Measurements from ENCODE around the gene SNAPC4. TPM values are rescaled to one million over a fixed set of nuclear protein-coding genes. Genes with fewer than 3 reads are reported as not detected.
"Not testable (repeated sequence)": the region's sequence is repeated elsewhere in the genome, so short reads cannot be mapped to it uniquely, and the experiment has no call there.

The SNAPC4 gene
- total RNA-seq, 2 experiments from 2014 or later, result 12.4 to 16.8 TPM

DNA sequence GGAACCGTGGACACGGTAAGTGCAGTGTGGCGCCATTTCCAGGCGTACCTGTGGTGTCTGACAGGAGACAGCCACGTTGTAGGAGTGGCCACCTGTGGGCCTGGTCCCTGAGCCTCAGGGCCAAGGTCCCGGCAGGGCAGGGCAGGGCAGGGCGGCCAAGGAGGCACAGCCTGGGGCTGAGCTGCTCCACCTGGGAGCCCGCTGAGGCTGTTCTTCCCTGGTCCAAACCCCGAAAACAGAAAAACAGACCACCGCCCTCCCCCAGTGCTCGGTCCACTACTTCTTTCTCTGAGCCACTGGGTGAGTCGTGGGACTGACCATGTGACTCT lies 19.1 kb upstream of the SNAPC4 start:
- intact Hi-C loops (cut with DNase I, micrococcal nuclease), result no loop called here
- DNase-seq, result no peak
- H3K4me1 Mint-ChIP-seq, result no peaks in the 10 kb centered on the region
- peaks cover 48% of the 10 kb centered on the region for H3K36me3 Mint-ChIP-seq (ENCODE audit: low read depth)
- POLR2A ChIA-PET, result interaction anchor here (0.6 kb wide), 1 partner anchor 40 kb away, joined by 3 read pairs; no protein-coding TSS in a partner anchor
- H3K9me3 Mint-ChIP-seq (ENCODE audit: low read depth), result no peaks in the 10 kb centered on the region
- H3K27ac Mint-ChIP-seq, result no peak overlapping the region
- ATAC-seq, result no peak
- no peaks in the 10 kb centered on the region for H3K27me3 Mint-ChIP-seq
- CTCF ChIA-PET, result no interaction called here
- no peak overlapping the region for H3K4me3 Mint-ChIP-seq

DNA sequence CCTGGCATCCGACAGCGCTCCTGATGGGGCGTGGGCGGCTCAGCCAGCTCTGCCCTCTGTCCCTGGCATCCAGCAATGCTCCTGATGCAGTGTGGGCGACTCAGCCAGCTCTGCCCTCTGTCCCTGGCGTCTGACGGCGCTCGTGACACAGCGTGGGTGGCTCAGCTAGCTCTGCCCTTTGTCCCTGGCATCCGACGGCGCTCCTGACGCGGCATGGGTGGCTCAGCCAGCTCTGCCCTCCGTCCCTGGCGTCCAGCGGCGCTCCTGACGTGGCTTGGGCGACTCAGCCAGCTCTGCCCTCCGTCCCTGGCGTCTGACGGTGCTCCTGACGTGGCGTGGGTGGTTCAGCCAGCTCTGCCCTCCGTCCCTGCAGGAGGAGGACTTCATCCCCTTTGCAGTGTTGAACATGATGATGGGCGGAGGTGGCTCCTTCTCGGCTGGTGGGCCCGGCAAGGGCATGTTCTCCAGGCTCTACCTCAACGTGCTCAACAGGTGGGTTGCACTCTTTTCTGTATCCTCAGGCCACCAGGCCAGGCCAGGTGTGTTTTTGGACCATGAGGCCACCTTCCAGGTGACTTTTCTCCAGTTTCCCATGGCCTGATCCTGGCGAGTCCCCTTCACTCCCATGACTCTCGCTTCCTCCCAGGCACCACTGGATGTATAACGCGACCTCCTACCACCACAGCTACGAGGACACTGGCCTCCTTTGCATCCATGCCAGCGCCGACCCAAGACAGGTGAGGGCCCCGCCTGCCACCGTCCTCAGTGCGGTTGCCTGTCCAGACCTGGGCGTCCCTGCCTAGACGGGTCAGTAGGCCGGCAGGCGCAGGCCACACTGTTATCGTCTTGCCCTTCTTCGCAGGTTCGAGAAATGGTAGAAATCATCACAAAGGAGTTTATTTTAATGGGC lies 18.5 kb upstream of the SNAPC4 start:
- CTCF ChIA-PET, result no interaction called here
- Mint-ChIP-seq H3K9me3 (ENCODE audit: low read depth) (no peaks in the 10 kb centered on the region), H3K4me1 (no peaks in the 10 kb centered on the region), H3K27ac (no peak overlapping the region), H3K4me3 (no peak overlapping the region), H3K36me3 (ENCODE audit: low read depth) (peaks cover 50% of the 10 kb centered on the region), H3K27me3 (no peaks in the 10 kb centered on the region)
- ATAC-seq, result no peak
- intact Hi-C loops (cut with DNase I, micrococcal nuclease), result no loop called here
- POLR2A ChIA-PET, result interaction anchor here (0.6 to 0.7 kb wide), 3 partner anchors 32 to 770 kb away, joined by 3 read pairs; no protein-coding TSS in a partner anchor
- DNase-seq, result no peak

DNA sequence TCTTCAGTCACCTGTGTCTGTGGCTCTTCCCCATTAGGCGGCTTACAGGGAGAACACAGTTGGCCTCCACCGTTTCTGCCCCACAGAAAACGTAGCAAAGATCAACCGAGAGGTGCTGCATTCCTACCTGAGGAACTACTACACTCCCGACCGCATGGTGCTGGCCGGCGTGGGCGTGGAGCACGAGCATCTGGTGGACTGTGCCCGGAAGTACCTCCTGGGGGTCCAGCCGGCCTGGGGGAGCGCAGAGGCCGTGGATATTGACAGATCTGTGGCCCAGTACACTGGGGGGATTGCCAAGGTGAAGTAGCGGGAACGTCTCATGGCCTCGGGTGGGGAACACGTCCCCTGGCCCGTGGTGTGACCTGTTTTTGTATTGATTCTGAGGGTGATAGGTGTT lies 16.9 kb upstream of the SNAPC4 start:
- no peak for DNase-seq
- no peak for ATAC-seq
- Mint-ChIP-seq H3K4me1 (peaks cover 8% of the 10 kb centered on the region), H3K27me3 (no peaks in the 10 kb centered on the region), H3K36me3 (ENCODE audit: low read depth) (peaks cover 55% of the 10 kb centered on the region), H3K9me3 (ENCODE audit: low read depth) (no peaks in the 10 kb centered on the region), H3K4me3 (no peak overlapping the region), H3K27ac (no peak overlapping the region)
- ChIA-PET CTCF (no interaction called here), POLR2A (no interaction called here)
- intact Hi-C loops (cut with DNase I, micrococcal nuclease), result no loop called here

DNA sequence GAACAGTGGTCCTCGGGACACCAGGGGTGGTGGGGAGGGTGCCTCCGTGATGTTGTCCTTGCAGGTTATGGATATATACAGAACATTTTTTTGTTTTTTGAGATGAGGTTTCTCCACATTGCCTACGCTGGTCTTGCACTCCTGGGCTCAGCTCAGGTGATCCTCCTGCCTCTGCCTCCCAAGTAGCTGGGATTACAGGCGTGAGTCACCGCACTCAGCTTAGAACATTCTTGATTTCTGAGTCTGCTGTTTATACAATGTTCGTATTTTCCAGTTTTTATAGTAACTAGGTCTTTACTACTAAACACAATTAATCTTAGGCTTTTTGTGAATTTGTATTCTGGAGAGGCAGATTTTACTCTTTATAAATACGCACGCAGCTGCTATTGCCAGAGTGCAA lies 16.5 kb upstream of the SNAPC4 start:
- POLR2A ChIA-PET, result no interaction called here
- no peak overlapping the region for H3K27ac Mint-ChIP-seq
- CTCF ChIA-PET, result no interaction called here
- ATAC-seq (no peak), DNase-seq (no peak)
- intact Hi-C loops (cut with DNase I, micrococcal nuclease), result no loop called here
- peaks cover 56% of the 10 kb centered on the region for H3K36me3 Mint-ChIP-seq (ENCODE audit: low read depth)
- H3K9me3 Mint-ChIP-seq (ENCODE audit: low read depth), result no peaks in the 10 kb centered on the region
- peaks cover 13% of the 10 kb centered on the region for H3K4me1 Mint-ChIP-seq
- no peaks in the 10 kb centered on the region for H3K27me3 Mint-ChIP-seq
- no peak overlapping the region for H3K4me3 Mint-ChIP-seq

DNA sequence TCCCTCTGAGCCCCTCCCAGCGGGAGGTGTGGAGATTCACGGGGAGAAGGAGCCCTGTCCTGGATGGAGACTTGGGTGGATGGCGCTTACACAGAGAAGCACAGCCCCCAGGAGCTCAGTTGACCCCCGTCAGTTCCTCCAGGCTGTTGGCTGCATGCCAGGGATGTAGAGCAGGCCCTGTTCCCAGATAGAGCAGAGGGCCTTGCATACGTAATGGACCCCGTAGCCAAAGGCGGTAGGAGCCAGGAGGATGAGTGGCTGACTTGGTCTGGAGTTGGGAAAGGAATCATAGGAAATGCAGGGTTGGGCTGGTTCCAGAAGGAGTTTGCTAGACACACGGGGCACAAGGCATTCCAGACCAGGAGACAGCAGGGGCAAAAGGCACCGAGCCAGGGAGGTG lies 13.0 kb upstream of the SNAPC4 start:
- Mint-ChIP-seq H3K4me1 (peaks cover 35% of the 10 kb centered on the region), H3K36me3 (ENCODE audit: low read depth) (peaks cover 62% of the 10 kb centered on the region), H3K27me3 (no peaks in the 10 kb centered on the region), H3K27ac (no peak overlapping the region), H3K9me3 (ENCODE audit: low read depth) (no peaks in the 10 kb centered on the region), H3K4me3 (no peak overlapping the region)
- intact Hi-C loops (cut with DNase I, micrococcal nuclease), result no loop called here
- ATAC-seq (no peak), DNase-seq (no peak)
- ChIA-PET POLR2A (no interaction called here), CTCF (interaction anchor here (0.6 kb wide), 1 partner anchor 46 kb away, joined by 3 read pairs; no protein-coding TSS in a partner anchor)

DNA sequence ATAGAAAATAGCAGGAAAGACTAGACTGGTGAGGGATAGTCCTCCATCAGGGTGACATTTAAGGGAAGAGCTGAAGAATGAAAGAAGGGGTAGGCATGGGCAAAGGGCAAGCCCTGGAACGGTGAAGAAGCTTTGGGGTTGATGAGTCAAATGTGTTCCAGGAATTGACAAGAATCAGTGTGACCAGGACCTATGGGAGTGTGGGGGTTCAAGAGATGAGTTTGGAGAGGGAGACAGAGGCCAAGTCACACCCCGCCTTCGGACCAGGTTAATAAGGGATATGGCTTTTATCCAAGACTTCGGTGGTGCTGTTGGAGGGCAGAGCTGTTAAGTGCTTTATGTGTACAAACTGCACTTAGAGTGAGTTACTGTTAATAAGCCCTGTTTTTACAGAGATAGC lies 11.4 kb upstream of the SNAPC4 start:
- CTCF ChIA-PET, result interaction anchor here (1.1 kb wide), 1 partner anchor 10 kb away, joined by 7 read pairs; no protein-coding TSS in a partner anchor
- Mint-ChIP-seq H3K27ac (peak overlapping the region; percentile 89), H3K9me3 (ENCODE audit: low read depth) (no peaks in the 10 kb centered on the region), H3K4me1 (peaks cover 47% of the 10 kb centered on the region), H3K27me3 (no peaks in the 10 kb centered on the region), H3K36me3 (ENCODE audit: low read depth) (peaks cover 60% of the 10 kb centered on the region), H3K4me3 (peak overlapping the region; percentile 90)
- DNase-seq, result no peak
- ATAC-seq, result no peak
- POLR2A ChIA-PET, result no interaction called here
- intact Hi-C loops (cut with DNase I, micrococcal nuclease), result loop anchor here (2.0 kb wide), 2 partner anchors 71 to 317 kb away; partner anchors contain the start of gene SEC16A (in 1 of the 2)

DNA sequence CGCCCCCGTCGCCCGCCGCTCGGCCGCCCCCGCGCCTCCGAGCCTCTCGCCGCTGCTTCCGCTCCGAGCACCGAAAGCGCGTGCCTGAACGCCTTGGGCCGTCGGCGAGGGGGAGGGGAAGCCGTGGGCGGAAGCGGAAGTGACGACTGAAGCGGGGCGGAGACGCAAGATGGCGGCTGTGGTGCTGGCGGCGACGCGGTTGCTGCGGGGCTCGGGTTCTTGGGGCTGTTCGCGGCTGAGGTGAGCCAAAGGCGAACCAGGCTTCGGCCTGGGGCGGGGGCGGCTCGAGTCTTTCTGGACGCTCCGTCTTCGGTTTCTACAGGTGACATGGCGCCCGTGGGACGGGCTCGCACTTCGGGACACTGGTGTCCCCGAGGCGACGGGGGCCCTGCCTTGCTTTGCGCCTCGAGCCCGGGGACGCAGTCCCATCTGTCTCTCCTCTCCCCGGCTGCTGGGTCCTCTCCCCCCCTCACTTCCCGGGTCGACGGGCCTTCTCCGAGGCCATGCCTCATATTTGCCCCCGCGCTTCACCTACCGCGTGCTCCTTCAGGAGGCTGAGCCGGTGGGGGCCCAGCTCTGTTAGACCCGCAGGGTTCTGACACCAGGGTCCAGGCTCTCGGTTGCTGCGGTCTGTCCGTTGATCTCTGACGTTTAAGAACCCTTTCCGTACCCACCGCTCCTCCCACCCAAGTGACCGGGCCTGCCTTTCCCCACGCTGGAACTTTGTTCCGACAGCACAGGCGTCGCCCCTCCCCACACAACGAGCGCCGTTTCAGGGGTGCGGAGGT lies 10.7 kb upstream of the SNAPC4 start, which contains the start of the genes ENTR1 and PMPCA:
TSS of gene ENTR1 (minus strand) at position 115 of the 788 bp plus-strand sequence. CDS start 217 bp downstream, outside the sequence.
TSS of gene PMPCA (plus strand) at position 159 of the 788 bp plus-strand sequence. CDS start at position 170, 11 bp downstream.
- Mint-ChIP-seq H3K27me3 (no peaks in the 10 kb centered on the region), H3K4me3 (peak within 1 kb of the TSS; percentile 90), H3K36me3 (ENCODE audit: low read depth) (peaks cover 59% of the 10 kb centered on the region), H3K4me1 (peaks cover 49% of the 10 kb centered on the region), H3K9me3 (ENCODE audit: low read depth) (no peaks in the 10 kb centered on the region), H3K27ac (peak within 1 kb of the TSS; percentile 94)
- ATAC-seq, result peak; percentile 75
- peak; percentile 98 for DNase-seq
- CTCF ChIA-PET, result interaction anchor here (0.7 to 2.0 kb wide), 3 partner anchors 10 to 48 kb away, joined by 3 to 14 read pairs (median 7); no protein-coding TSS in a partner anchor
- POLR2A ChIA-PET, result interaction anchor here (0.6 to 0.7 kb wide), 2 partner anchors 13 to 65 kb away, joined by 3 read pairs; no protein-coding TSS in a partner anchor
- intact Hi-C loops (cut with DNase I, micrococcal nuclease), result loop anchor here (1.0 to 2.0 kb wide), 9 partner anchors 10 to 449 kb away; partner anchors contain the start of genes SEC16A (in 2 of the 2), SNAPC4 (in 2 of the 2), DNLZ (in 1 of the 2) and INPP5E (in 1 of the 2)

DNA sequence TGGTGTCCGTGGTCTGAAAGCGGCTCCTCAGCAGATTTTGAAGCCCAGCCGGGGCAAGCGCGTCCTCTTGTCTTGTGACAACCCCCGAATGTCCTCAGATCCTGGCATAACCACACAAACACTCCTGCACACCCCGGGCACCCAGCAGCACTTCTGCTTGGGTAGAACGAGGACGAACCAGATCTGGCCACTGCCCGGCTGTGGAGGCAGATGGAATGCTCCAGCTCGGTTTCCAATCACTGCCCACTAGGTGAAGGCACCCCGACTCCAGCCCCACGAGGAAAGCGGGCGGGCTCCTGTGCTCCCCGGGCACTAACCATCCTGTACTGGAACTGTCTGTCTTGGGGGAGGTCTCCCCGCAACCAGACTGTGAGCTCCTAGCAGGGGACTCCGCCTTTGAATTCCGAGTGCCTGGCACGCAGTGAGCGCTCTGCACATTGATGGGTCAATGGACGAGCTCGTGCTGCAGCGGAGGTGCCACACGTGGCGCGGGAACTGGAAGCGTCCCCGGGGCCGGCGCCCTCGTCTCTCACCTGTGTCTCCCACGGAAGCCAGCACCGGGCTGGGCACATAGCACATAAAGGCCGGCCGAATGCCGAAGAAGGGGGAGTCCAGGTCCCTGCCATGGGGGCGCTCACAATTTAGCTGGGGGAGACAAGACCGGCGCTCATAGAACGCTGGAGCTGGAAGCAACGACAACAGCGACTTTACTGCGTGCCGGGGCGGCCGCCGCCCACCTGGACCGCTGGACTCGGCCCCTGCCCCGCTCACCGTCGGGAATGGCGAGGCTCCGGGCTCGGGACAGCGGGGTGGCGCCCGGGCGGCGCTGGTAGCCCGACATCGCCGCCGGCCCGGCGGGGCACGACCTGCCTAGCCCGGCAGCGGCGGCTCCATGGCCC lies 9.8 kb upstream of the SNAPC4 start:
- ChIA-PET POLR2A (interaction anchor here (0.6 to 0.7 kb wide), 4 partner anchors 12 to 460 kb away, joined by 3 read pairs; no protein-coding TSS in a partner anchor), CTCF (interaction anchor here (0.6 to 2.0 kb wide), 4 partner anchors 9 to 267 kb away, joined by 3 to 14 read pairs (median 3); no protein-coding TSS in a partner anchor)
- DNase-seq (peak; percentile 66), ATAC-seq (peak; percentile 53)
- Mint-ChIP-seq H3K27ac (peak overlapping the region; percentile 94), H3K27me3 (no peaks in the 10 kb centered on the region), H3K4me1 (peaks cover 58% of the 10 kb centered on the region), H3K4me3 (peak overlapping the region; percentile 90), H3K36me3 (ENCODE audit: low read depth) (peaks cover 62% of the 10 kb centered on the region), H3K9me3 (ENCODE audit: low read depth) (no peaks in the 10 kb centered on the region)
- intact Hi-C loops (cut with DNase I, micrococcal nuclease), result loop anchor here (1.0 to 2.0 kb wide), 10 partner anchors 10 to 449 kb away; partner anchors contain the start of genes SEC16A (in 2 of the 2), SNAPC4 (in 2 of the 2), DNLZ (in 1 of the 2) and INPP5E (in 1 of the 2)

DNA sequence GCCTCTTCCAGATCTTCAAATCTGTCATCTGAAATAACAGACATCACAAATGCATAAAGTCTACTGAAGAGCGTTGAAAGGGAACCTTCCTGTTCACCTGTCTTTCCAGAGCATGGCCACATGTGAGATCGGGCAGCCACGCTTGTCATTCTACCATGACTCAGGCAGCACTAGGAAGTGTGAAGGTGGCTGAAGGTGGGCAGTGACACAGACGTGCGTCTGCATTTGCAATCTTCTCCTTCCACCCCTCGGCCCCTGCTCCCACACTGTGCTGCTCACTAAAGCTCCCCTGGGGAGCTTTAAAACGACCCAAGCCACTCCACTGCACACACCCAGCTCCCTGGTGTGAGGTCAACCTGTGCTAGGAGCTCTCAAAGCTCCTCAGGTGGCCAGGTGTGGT lies 7.9 kb upstream of the SNAPC4 start:
- intact Hi-C loops (cut with DNase I, micrococcal nuclease), result no loop called here

DNA sequence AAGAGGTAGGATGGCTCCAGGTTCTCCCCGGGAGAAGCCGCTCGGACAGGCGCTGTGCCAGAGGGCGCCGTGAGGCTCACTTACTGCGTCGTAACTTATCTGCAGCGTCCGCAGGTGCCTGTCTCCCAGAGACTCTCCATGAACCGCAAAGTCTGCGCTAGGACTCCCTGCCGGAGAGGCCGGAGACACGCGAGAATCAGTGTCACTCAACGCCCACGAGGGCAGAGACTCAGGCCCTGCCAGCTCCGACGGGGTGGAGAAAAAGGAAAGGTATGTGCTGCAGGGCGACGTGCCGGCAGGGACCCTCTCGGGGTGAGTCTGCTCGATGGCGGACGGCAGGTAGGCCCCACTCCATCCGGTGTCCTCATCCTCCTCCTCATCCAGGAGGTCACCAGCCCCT lies 7.1 kb upstream of the SNAPC4 start:
- Mint-ChIP-seq H3K36me3 (ENCODE audit: low read depth) (peaks cover 54% of the 10 kb centered on the region), H3K4me1 (peaks cover 74% of the 10 kb centered on the region)
- H3K27ac Mint-ChIP-seq; H3K9me3 Mint-ChIP-seq (ENCODE audit: low read depth); H3K27me3 Mint-ChIP-seq; CTCF ChIA-PET; DNase-seq; H3K4me3 Mint-ChIP-seq; intact Hi-C loops (cut with DNase I, micrococcal nuclease); POLR2A ChIA-PET; ATAC-seq: not testable (repeated sequence)

More for the DNA sequence above, 7.9 kb upstream of the SNAPC4 start:
- Mint-ChIP-seq H3K9me3 (ENCODE audit: low read depth) (no peaks in the 10 kb centered on the region), H3K27ac (peak overlapping the region; percentile 58), H3K4me1 (peaks cover 71% of the 10 kb centered on the region), H3K36me3 (ENCODE audit: low read depth) (peaks cover 54% of the 10 kb centered on the region), H3K27me3 (no peaks in the 10 kb centered on the region), H3K4me3 (peak overlapping the region; percentile 8)
- ChIA-PET CTCF (no interaction called here), POLR2A (no interaction called here)
- no peak for ATAC-seq
- DNase-seq, result no peak
